Heart right ventricle (tissue), 16 donors: ENCODE measurements around the gene TBCC. TPM values are rescaled to one million over a fixed set of nuclear protein-coding genes. Genes with fewer than 3 reads are reported as not detected.

Experiments used
- ATAC-seq, 8 donors: fragments of 200-7000 bp; cut with Tn5 transposase; one replicate each; pipeline ENCODE4 v1.9.1; 2020; ENCODE audit warnings: mild to moderate bottlenecking in 8 of 8, moderate library complexity in 8 of 8, moderate number of reproducible peaks in 1 of 8
- DNase-seq, 2 donors: peaks; one replicate each; pipeline ENCODE4 v3.0.0-alpha.2; 2020
- H3K27ac ChIP-seq, 10 donors: fragments of 200-600 bp; sonication (generic) in 2 of 10; one replicate each; pipeline versions ENCODE4 v1.5.0 to v1.8.0; 2020 to 2022; ENCODE audit warnings: mild to moderate bottlenecking in 3 of 10
- H3K27me3 ChIP-seq, 7 donors: fragments of 200-600 bp; one replicate each; pipeline ENCODE4 v1.8.0; 2021 to 2022; ENCODE audit warnings: mild to moderate bottlenecking in 2 of 7
- H3K36me3 ChIP-seq, 9 donors: fragments of 200-600 bp; sonication (generic) in 1 of 9; one replicate each; pipeline versions ENCODE4 v1.5.0 to v1.8.0; 2020 to 2022; ENCODE audit warnings: mild to moderate bottlenecking in 2 of 9
- H3K4me1 ChIP-seq, 9 donors: fragments of 200-600 bp; sonication (generic) in 1 of 9; one replicate each; pipeline versions ENCODE4 v1.5.0 to v1.8.0; 2020 to 2022; ENCODE audit warnings: mild to moderate bottlenecking in 4 of 9
- H3K4me3 ChIP-seq, 10 donors: fragments of 200-600 bp; sonication (generic) in 2 of 10; one replicate each; pipeline versions ENCODE4 v1.5.0 to v1.8.0; 2020 to 2022; ENCODE audit warnings: mild to moderate bottlenecking in 7 of 10, moderate library complexity in 2 of 10
- H3K9me3 ChIP-seq, 11 donors: fragments of 200-600 bp in 10 of 11; sonication (generic) in 2 of 11; one replicate each; pipeline versions ENCODE4 v1.5.0 to v1.8.0; 2013 to 2022; ENCODE audit warnings: mild to moderate bottlenecking in 2 of 11, control low read depth in 1 of 11, moderate library complexity in 1 of 11
- WGBS, 2 donors: extraction: QIAGEN DNeasy Blood & Tissue Kit; methylation state at CpG; one replicate each; pipeline ENCODE4 v1.1.7; 2013; ENCODE audit warnings: inconsistent platforms in 1 of 2; 5-methylcytosine and 5-hydroxymethylcytosine counted together
- intact Hi-C, 10 donors: fragments of 100-400 bp; cut with DNase I; formaldehyde crosslinking; loops; one replicate each; pipeline versions ENCODE4 v1.11.1 to v1.14.2; 2022
- polyA plus RNA-seq, 2 donors: library from polyadenylated mRNA; stranded (reverse); fragments of 200-250 nt; gene quantifications; one replicate each; pipeline ENCODE4 v1.2.3, GENCODE V29; 2013
- total RNA-seq, 10 donors: library from RNA; stranded (reverse); fragmentation: NEBNext Ultra II Directional in 3 of 10; extraction: Animal tissue kit (Norgen Biotek cat#: 25700) in 3 of 10; gene quantifications; one replicate each; pipeline versions ENCODE4 v1.2.1 to v1.2.4, GENCODE V29; 2021 to 2023
- TF ChIP-seq, protein P1 (sequence below), 9 donors: fragments of 200-600 bp; sonication (generic) in 2 of 9; IDR thresholded peaks; one replicate each; pipeline versions ENCODE4 v1.5.0 to v1.8.0; 2021 to 2022; ENCODE audit warnings: antibody characterized with exemption in 9 of 9, mild to moderate bottlenecking in 5 of 9, moderate library complexity in 1 of 9
- donor health status: Arrhythmogenic right ventricular cardiomyopathy.
- donor health status: ischemic (EF 13 %, LVEDD 7.1; RV severe dilation, severe dysfunction).
- donor health status: healthy with polysubstance abuse.
- donor health status: DM: no; HTN: yes; CAD: no.
- donor health status: DM: no; HTN: no; CAD: no.
- donor health status: ischemic (EF 25% LVEDD 6.9; RV normal size, moderate dysfunction).
- donor health status: ischemic (EF 25% LVEDD 5.7; RV mildly dilated, moderate dysfunction).
- donor health status: healthy.
- donor health status: DM: yes; HTN: yes; CAD: no.
- donor health status: Ischemic cardiomyopathy.
- donor health status: ischemic (EF 35%, LVEDD 5.7; RV mildly dilated, moderate dysfunction).
- donor health status: nonischemic (EF 11% LVEDD 7.7; RV severe dilation, severe dysfunction).
- donor health status: DM: yes; HTN: yes; CAD: no.
- donor health status: PGD.
- donor health status: ischemic (EF 29% LVEDD 5.4; RV normal size, mild dysfunction).
- donor health status: nonischemic (EF 23%, LVEDD 6.1; RV moderate dilation, normal function).

Gene TBCC
- total and polyA plus RNA-seq, 12 donors, result 9.8 to 22.4 (median 13.6) TPM

DNA sequence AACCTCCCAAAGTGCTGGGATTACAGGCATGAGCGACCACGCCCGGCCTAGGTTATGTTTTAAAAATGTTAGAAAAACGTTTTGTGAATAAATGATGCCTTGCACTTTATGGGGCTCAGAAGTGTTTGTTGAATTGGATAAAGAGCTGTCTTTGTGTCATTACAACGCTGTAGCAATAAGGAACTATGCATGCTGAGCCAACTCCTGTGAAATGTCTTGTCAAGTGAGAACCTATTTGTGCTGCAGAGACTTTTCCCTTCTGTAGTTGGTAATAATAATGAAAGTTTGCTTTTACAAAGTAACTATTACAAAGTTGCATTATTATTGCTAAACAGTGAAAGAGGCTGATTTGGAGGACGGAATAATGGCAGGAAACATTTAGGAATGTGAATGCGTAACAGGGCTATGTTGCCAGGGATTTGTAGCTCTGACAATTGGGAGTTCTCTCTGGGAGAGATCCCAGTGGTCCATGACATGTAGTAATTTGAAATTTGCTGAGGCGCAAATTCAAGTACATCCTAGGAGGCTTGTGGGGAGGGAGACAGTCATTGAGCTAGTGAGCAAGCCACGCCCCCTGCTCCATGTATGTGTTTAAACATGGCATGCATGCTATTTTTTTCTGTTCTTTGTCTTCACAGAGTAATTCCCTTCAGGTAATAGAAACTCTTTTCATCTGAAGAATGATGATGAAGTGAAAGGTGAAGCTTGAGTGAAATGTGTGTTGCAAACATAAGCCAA lies 19.2 kb upstream of the TBCC start:
- H3K27ac ChIP-seq, result no peak overlapping the region
- 89 to 90% methylated on average over 9 of the region's 9 CpGs for WGBS, 2 donors
- intact Hi-C loops, result no loop called here

DNA sequence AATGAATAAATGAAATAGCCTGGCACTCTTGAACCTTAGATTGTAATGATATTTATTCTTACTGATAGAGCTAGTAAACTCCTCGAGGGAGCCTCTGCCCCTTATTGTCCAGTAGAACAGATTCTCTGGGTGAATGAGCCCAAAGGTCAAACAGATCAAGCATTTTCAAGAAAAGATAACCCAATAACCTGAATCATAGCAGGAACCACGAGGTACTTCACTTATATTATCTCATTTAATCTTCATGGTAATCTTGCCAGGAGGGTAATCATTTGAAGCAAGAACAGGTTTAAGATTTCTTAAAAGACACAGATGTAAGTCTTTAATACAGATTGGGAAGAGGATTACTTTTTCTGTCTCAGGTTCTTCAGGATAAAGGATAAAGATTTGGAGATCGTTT lies 17.0 kb upstream of the TBCC start:
- ATAC-seq, result no peak
- intact Hi-C loops, result no loop called here
- no peak overlapping the region for H3K27ac ChIP-seq

More for the DNA sequence above, 19.2 kb upstream of the TBCC start:
- no peak for ATAC-seq
- Histone ChIP-seq H3K36me3 (peaks cover 0 to 17% (median 0%) of the 10 kb centered on the region in 9 donors), H3K27me3 (no peaks in the 10 kb centered on the region), H3K9me3 (no peaks in the 10 kb centered on the region), H3K4me3 (no peak overlapping the region), H3K4me1 (peaks cover 0 to 12% (median 6%) of the 10 kb centered on the region in 9 donors)
- DNase-seq, result no peak
- TF ChIP-seq, protein P1, sequence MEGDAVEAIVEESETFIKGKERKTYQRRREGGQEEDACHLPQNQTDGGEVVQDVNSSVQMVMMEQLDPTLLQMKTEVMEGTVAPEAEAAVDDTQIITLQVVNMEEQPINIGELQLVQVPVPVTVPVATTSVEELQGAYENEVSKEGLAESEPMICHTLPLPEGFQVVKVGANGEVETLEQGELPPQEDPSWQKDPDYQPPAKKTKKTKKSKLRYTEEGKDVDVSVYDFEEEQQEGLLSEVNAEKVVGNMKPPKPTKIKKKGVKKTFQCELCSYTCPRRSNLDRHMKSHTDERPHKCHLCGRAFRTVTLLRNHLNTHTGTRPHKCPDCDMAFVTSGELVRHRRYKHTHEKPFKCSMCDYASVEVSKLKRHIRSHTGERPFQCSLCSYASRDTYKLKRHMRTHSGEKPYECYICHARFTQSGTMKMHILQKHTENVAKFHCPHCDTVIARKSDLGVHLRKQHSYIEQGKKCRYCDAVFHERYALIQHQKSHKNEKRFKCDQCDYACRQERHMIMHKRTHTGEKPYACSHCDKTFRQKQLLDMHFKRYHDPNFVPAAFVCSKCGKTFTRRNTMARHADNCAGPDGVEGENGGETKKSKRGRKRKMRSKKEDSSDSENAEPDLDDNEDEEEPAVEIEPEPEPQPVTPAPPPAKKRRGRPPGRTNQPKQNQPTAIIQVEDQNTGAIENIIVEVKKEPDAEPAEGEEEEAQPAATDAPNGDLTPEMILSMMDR (IDR thresholded peaks at IDR 0.05), result no peak

DNA sequence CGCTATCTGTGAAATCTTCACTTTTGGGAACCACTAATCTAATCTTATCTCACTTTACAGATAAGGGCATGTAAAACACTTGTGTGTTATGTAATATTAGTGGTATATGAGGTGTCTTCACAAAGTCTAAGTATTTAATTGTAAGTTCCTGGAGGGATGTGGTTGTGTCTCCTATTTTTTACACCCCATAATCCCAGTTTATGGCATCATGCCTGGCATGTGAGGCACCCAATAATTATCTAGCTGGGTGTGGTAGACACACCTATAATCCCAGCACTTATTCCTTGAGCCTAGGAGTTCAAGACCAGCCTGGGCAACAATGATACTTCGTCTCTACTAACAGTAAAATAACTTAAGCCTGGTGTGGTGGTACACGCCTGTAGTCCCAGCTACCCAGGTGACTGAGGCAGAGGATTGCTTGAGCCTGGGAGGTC lies 16.5 kb upstream of the TBCC start:
- H3K27ac ChIP-seq, result no peak overlapping the region
- ATAC-seq, result no peak
- H3K27me3 ChIP-seq, result no peaks in the 10 kb centered on the region
- intact Hi-C loops, result no loop called here
- no peak for DNase-seq
- peaks cover 0 to 36% (median 0%) of the 10 kb centered on the region in 9 donors for H3K36me3 ChIP-seq
- TF ChIP-seq, protein P1 (IDR thresholded peaks at IDR 0.05), result no peak
- no peak overlapping the region for H3K4me3 ChIP-seq
- no peaks in the 10 kb centered on the region for H3K9me3 ChIP-seq
- 97 to 98% methylated on average over 3 of the region's 3 CpGs for WGBS, 2 donors
- peaks cover 0 to 8% (median 2%) of the 10 kb centered on the region in 9 donors for H3K4me1 ChIP-seq

More for the DNA sequence above, 17.0 kb upstream of the TBCC start:
- H3K4me3 ChIP-seq, result no peak overlapping the region
- TF ChIP-seq, protein P1 (IDR thresholded peaks at IDR 0.05), result no peak
- H3K4me1 ChIP-seq, result peaks cover 0 to 13% (median 4%) of the 10 kb centered on the region in 9 donors
- no peak for DNase-seq
- no peaks in the 10 kb centered on the region for H3K27me3 ChIP-seq
- H3K9me3 ChIP-seq, result no peaks in the 10 kb centered on the region
- 76 to 78% methylated on average over 3 of the region's 3 CpGs for WGBS, 2 donors
- peaks cover 0 to 36% (median 0%) of the 10 kb centered on the region in 9 donors for H3K36me3 ChIP-seq

DNA sequence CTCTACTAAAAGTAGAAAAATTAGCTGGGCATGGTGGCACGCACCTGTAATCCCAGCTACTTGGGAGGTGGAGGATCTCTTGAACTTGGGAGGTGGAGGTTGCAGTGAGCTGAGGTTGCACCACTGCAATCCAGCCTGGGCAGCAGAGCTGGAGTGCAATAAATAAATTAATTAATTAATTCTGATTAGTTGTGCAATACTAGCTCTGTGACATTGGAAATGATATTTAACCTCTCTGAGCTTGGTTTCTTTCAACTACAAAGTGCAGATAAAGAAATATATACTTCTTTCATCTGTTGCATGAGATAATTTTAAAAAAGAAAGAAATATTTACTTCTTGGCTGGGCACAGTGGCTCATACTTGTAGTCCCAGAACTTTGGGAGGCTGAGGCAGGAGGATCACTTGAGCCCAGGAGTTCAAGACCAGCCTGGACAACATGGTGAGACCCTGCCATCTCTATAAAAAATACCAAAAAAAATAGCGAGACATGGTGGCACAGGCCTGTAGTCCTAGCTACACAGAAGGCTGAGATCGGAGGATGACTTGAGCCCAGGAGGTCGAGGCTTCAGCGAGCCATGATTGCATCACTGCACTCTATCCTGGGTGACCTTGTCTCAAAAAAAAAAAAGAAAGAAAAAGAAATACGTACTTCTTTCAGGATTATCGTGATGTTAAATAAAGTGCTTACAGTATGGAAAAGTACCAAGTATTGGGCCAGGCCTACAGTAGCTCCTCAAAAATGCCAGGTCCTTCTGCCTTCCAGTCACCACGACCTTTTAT lies 15.6 kb upstream of the TBCC start:
- Histone ChIP-seq H3K36me3 (peaks cover 0 to 35% (median 0%) of the 10 kb centered on the region in 9 donors), H3K27me3 (no peaks in the 10 kb centered on the region), H3K27ac (no peak overlapping the region), H3K9me3 (no peaks in the 10 kb centered on the region), H3K4me3 (no peak overlapping the region), H3K4me1 (peaks cover 0 to 6% (median 0%) of the 10 kb centered on the region in 9 donors)
- intact Hi-C loops, result no loop called here
- TF ChIP-seq, protein P1 (IDR thresholded peaks at IDR 0.05), result no peak
- DNase-seq (no peak), ATAC-seq (no peak)
- WGBS, 2 donors, result 88 to 93% methylated on average over 8 of the region's 8 CpGs
